ENCODE data around the gene CADPS. TPM values are rescaled to one million over a fixed set of nuclear protein-coding genes. Genes with fewer than 3 reads are reported as not detected.

CADPS gene
- total and polyA plus RNA-seq, 9 of the 15 experiments (the other 6 are each of a cell fraction or from before 2014, with no cell fraction given): not detected

GRCh38 chr3:62557450-62557849, 317.8 kb downstream of the CADPS start:
- in situ Hi-C loops (cut with MboI) (loop anchor here (10.0 kb wide), 1 partner anchor 223 kb away; no protein-coding TSS in a partner anchor), intact Hi-C loops (cut with micrococcal nuclease) (no loop called here)
- Histone ChIP-seq H3K4me1 (replicated peaks in 1 of 2; ENCODE audit: control insufficient read depth in 2 of 2, insufficient read depth in 2 of 2, low read length in 2 of 2) (no peaks in the 10 kb centered on the region), H3K79me2 (ENCODE audit: control insufficient read depth, insufficient read depth, low read length) (no peaks in the 10 kb centered on the region), H3K4me3 (no peak overlapping the region), H4K20me1 (replicated peaks; ENCODE audit: control insufficient read depth, insufficient read depth, low read length) (no peaks in the 10 kb centered on the region), H3K27ac (ENCODE audit: extremely low read depth, low read depth, low read length) (no peak overlapping the region), H3K4me2 (ENCODE audit: insufficient read depth, low read length) (no peak overlapping the region), H3K9ac (ENCODE audit: insufficient read depth in 1 of 2, low read depth in 2 of 2, low read length in 2 of 2) (no peak overlapping the region), H2AFZ (ENCODE audit: low read depth, low read length) (no peak overlapping the region), H3K36me3 (ENCODE audit: control insufficient read depth, insufficient read depth, low read length) (no peaks in the 10 kb centered on the region), H3K9me3 (replicated peaks; ENCODE audit: control insufficient read depth, insufficient read depth, low read depth, low read length) (no peaks in the 10 kb centered on the region), H3K9me1 (ENCODE audit: control insufficient read depth, insufficient read depth, low read length) (no peaks in the 10 kb centered on the region), H3K27me3 (ENCODE audit: control insufficient read depth in 2 of 2, insufficient read depth in 2 of 2, low read length in 2 of 2) (no peaks in the 10 kb centered on the region)
- no peak for TF ChIP-seq ZNF277 (CRISPR knock-in tag; IDR thresholded peaks at IDR 0.05; ENCODE audit: borderline replicate concordance)
- TF ChIP-seq RBM25 (IDR thresholded peaks at IDR 0.05; ENCODE audit: low read depth, low read length, severe bottlenecking): peak; percentile 69
- TF ChIP-seq ZBTB11 (CRISPR knock-in tag; IDR thresholded peaks at IDR 0.05): 0 out of 6 replicates have a peak, but pooled peaks of 1 of the 3 experiments have one; percentile 10
- no peak for DNase-seq (ENCODE audit: extremely low read depth in 1 of 4, low spot score in 3 of 4)
- WGBS (ENCODE audit: insufficient coverage, low coverage, missing lambda C conversion rate): 0% methylated on average over 5 of the region's 5 CpGs
- no peak for FAIRE-seq
- no TSS peak for BruUV-seq (replicated peaks)
- CTCF ChIA-PET (ENCODE audit: low intra/inter-chr PET ratio): no interaction called here
- no peak for ATAC-seq
- POLR2A ChIA-PET: no interaction called here

Measured in K562 (cell line).